ENCODE results near the gene IRF4.

Gene IRF4

GRCh38 chr6:353642-354614, 37.6 kb upstream of the IRF4 start:
- no peak for DNase-seq

GRCh38 chr6:354631-355280, 36.8 kb upstream of the IRF4 start:
- no peak for DNase-seq

GRCh38 chr6:355373-356208, 36.0 kb upstream of the IRF4 start:
- DNase-seq = no peak

DNA sequence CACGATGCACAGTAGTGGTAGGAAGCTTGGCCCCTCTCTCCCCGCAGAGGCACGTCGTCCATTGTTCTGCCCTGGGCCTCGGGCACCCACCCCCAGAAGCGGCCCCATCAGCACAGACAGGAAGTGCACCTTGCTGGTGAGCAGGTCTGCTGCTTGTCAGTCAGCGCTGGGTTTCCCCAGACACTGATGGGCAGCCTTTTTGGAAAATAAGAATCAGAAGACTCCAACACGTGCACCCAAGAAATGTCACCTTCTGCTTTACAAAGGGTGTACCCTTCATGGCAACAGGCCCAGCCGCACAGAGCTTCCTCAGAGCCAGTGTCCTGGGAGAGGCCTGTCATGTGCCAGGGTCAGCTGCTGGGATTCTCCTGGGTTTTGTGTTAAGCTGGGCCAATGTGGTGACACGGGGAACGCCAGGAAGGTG, 34.7 kb upstream of the IRF4 start:
- no peak for DNase-seq

GRCh38 chr6:357261-357790, 34.2 kb upstream of the IRF4 start:
- DNase-seq = no peak

- DNase-seq = peak in 1 of 2 donors; percentile 38
Observed at GRCh38 chr6:357791-358341, 33.7 kb upstream of the IRF4 start.

DNA sequence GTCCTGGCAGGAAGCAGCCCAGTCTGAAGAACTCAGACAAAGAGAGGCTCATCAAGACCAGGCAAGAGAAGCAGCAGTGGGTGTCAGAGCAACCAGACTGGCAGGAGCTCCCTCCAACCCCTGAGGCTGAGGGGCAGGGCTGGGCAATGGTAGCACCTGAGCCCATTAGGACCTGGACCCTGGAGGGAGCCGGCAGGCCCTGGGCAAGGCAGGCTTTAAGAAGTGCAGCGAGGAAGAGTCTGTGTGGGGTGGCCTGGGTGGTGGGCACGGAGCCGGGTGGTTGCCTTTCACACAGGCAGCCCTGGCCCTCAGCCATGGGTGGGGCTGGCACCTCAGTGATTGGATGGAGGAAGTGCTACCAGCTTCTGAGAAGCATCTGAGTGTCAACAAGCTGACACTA, 33.1 kb upstream of the IRF4 start:
- DNase-seq = no peak

DNA sequence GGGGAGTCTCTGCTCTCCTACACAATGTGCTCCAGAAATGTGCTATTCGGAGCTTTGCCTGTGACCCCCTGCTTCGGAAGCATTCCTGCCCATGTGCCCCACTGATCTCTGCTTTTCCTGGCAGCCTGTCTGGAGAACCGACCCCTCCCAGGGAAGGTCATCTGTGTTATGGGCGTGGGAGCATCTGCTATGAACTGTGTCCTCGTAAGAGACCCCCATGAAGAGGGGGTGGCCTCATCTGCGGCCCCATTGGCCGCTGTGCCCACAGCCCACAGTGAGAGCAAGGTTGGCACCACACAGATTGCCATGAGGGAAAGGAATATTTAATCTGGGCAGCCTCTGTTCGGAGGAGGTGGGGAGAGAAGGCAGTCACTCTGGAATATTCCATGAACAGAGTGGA, 32.7 kb upstream of the IRF4 start:
- DNase-seq = no peak

DNA sequence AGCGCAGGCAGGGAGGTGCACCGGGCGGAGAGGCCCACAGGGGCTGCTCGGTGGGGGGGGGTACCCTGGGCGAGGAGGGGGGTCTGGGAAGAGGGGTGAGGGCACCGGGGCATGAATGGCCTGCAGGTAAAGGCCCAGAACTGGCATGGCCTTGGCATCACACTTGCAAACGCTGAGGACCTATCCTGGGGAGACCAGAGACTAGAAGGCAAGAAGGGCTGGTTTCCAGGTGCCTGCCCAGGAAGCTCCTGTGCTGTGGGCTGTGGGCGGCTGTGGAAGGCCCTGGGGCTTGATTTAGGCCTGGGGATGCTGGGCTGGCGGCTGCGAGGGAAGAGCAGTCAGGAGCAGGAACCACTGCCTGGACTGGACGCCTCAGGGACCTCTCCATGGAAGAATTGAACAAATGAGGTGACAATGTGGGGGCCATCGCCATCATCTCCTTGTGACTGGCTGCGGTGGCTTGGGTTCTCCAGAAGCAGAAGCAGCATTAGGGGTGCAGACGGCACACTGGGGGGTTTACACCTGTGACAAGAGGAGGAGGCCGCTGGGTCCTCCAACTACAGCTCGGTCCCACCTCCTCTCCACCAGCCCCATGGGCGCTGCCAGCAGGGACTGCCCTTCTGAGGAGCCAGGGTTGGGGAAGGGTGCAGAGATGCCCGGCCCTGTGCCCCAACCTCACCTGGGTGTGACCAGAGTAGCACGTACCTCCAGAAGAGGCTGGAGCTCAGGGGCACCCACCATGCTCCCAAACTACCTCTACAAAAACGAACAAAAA, 32.1 kb upstream of the IRF4 start:
- DNase-seq = no peak

DNA sequence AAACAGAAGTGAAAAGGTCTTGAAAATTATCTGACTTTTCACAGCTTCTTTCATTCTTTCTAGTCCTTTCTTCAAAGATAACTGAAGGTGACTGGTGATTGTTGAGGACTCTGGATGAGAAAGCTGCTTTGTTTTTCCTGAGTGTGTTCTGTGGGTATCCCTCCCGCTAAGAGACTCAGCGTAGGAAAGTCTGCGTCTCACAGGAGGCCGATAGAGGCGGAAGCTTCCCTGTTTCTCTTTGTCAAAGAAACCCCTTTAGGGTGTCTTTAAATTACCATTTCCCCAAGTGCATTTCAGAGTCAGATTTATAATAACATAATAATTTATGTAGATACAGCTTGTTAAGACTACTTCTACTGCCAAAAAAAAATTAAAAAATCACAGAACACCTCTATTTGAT, 31.2 kb upstream of the IRF4 start:
- no peak for DNase-seq

GRCh38 chr6:360764-361373, 30.7 kb upstream of the IRF4 start:
- DNase-seq = no peak

- DNase-seq = no peak
Observed at GRCh38 chr6:361411-362132, 30.0 kb upstream of the IRF4 start.

DNA sequence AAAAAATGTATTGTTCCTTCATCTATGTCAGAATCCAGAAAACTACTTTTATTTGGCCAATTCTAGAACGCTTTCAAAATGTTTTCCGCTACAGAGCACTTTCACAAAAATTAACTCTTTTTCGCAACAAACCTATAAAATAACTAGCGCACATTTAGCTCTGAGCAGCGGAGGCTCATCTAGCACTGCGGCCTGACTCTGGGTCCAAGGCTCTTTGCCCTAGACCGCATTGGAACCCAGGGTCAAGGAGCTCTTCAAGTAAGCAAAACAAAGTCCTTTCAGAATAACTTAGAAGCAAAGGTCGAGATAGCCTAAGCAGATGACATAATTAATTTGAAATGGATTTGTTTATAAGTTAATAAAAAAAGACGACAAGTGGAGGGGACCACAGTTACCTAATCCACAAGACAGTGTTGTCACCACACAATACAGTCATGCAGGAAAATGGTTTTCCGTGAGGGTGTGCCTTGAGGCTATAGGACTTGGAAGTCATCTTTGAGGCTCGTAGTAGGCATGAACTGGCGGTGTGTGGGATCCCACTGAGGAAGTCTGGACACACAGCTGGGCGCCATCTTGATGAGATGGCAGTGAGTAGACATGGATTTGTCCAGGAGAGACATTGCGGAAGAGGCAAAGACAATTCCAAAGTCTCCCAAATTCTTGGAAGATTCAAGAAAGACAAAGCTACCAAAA, 29.2 kb upstream of the IRF4 start:
- no peak for DNase-seq

DNA sequence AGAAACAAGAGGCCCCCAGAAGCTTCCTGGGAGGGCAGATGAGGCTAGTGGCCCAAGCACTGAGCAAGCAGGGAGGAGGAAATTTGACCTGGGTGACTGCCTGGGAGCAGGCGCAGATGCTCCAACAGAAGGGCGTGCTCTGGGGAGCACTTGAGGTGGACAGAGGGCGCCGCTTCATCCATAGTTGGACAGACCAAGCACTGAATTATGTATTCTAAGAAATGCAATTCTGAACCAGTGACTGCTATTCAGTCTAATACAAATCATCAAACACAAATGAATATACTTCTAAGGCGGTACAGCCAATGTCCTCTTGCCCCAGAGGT, 28.7 kb upstream of the IRF4 start:
- DNase-seq = no peak

DNA sequence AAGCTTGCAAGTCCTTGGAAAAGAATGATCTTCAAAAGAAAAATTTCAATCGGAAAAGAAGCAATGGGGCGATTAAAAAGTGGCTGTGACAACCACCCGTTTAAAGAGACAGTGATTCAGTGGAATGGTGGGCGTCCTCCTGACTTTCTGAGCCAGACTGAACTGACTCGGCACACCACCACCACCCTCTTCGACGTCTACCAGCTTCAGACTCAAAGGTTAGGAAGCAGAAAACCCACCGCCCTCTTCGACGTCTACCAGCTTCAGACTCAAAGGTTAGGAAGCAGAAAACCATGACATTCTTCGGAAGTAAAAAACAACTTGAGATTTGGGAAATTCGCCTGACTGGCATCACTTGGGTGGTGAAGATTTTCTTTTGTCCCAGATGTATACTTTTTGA, 28.3 kb upstream of the IRF4 start:
- no peak for DNase-seq

DNA sequence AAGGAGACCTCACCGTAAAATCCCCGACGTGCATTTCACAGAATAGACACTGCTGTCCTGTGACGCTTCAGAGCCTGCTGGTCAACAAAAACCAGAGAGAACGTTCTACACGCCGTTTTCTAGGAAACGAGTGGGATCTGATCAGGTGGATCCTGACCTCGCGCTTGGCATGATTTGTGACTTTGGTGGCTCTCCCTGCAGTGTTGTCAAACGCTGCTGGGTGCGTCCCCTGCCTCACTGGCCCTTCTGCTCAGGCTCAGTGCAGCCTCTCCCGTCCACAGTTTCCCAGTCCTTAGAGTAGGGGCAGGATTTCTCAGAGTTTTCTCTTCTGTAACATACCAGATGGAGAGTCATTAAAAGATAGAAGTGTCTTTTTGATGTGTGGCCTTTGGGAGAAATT, 27.6 kb upstream of the IRF4 start:
- no peak for DNase-seq

DNA sequence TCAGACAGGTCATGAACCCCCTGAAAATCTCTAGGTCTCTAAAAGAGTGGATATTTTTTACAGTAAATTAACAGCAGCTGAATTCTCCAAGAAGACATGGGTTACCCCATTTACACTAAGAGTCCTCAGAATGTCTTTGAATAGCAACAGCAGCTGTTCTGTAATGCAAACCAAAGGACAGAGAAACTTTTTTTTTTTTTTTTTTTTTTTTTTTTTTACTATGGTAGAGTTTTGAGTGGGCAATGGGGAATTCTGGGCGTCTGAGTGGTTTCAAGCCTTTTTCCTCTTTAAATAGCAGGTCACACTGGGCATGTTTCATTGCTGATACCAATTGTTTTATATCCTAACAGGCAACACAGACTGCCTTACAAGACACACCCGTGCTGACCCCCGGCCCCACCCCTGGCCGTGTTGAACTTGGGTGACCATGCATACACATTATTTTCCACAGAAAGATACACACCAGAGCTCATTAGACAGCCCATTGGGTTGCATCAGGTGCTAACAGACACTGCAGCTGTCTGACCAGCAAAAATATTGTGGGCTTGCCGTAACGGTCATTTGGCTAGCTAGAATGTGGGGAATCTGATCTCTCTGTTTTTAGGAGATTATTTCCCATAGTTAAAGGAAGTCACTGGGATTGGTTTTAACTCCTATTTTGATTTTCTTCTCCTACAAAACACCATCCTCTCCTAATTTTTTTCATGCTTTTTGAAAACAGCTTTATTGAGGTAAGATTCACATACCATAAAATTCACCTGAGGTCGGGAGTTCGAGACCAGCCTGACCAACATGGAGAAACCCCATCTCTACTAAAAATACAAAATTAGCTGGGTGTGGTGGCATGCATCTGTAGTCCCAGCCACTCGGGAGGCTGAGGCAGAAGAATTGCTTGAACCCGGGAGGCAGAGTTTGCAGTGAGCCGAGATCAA, 26.7 kb upstream of the IRF4 start:
- DNase-seq = no peak

DNA sequence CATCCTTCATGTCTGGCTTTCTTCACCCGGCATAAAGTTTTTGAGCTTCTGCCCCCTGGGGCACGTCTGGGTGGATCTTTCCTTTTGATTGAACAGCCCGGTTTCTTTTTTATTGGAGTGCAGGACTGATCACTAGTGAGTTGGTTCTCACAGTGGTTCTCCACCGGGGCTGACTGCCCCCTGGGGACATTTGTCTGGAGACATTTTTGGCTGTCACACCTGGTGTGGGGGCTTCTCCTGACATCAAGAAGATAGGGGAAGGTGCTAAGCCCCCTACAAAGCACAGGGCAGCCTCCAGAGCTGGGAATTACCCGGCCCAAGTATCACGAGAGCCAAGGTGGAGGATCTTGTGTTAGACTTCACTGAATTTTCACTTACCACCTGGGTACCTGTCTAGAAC, 25.7 kb upstream of the IRF4 start:
- DNase-seq = no peak

Measured in inflammatory macrophage treated with lipopolysaccharide for 1 hour (primary cell).